HepG2 (cell line): Measurements from ENCODE around the gene KIAA1614. TPM values are rescaled to one million over a fixed set of nuclear protein-coding genes. Genes with fewer than 3 reads are reported as not detected.

Experiments used
- ATAC-seq: fragments of 200-7000 bp; cut with Tn5 transposase; 3 replicates; pipeline ENCODE4 v1.9.1; 2020; ENCODE audit warnings: mild to moderate bottlenecking, moderate library complexity
- BruUV-seq: library from RNA; stranded (reverse); fragments of 400-500 nt; replicated peaks from 2 replicates; lab custom pipeline; 2021; lab: Mats Ljungman, UMichigan
- CTCF ChIA-PET: fragments of 300-600 bp; formaldehyde crosslinking; extraction: SDS; loops from one replicate; lab custom pipeline; 2021; ENCODE audit warnings: low total read pairs, inconsistent platforms, low intra/inter-chr PET ratio; lab: Yijun Ruan, JAX
- POLR2A ChIA-PET: fragments of 350-600 bp; sonication (Branson Sonifier 250); formaldehyde crosslinking; loops from one replicate; lab custom pipeline; 2020; ENCODE audit warnings: antibody characterized with exemption, inconsistent platforms; lab: Yijun Ruan, JAX
- DNase-seq: peaks from one replicate; pipeline ENCODE4 v3.0.0-alpha.2; 2015; ENCODE audit warnings: low spot score
- FAIRE-seq: peaks from 3 replicates; lab custom pipeline; 2011; peaks lifted over from hg19 to GRCh38; lab: Jason Lieb, UNC
- H2AFZ ChIP-seq: one replicate; pipeline ENCODE4 v1.6.1; 2011; ENCODE audit warnings: low read length, inconsistent platforms
- H3K27ac ChIP-seq: fragments of 300-600 bp; 3 replicates; pipeline ENCODE4 v1.8.0; 2011; ENCODE audit warnings: mixed run types, mild to moderate bottlenecking, mixed read lengths, low read length, inconsistent platforms; ENCODE audit not compliant: insufficient read depth; ENCODE audit errors: extremely low read length
- H3K27me3 ChIP-seq, 2 experiments: fragments of 200-600 bp in 1 of 2; 2 replicates in 1 of 2; 3 replicates in 1 of 2; pipeline versions ENCODE4 v1.6.0 to v1.8.0; 2011; ENCODE audit warnings: low read length in 2 of 2, mild to moderate bottlenecking in 2 of 2, moderate library complexity in 2 of 2, inconsistent platforms in 1 of 2; ENCODE audit not compliant: insufficient read depth in 2 of 2, control insufficient read depth in 1 of 2
- H3K36me3 ChIP-seq, 2 experiments: fragments of 200-600 bp in 1 of 2; replicated peaks in 1 of 2; 2 replicates in 1 of 2; 3 replicates in 1 of 2; pipeline versions ENCODE4 v1.5.1 to v1.8.0; 2011; ENCODE audit warnings: low read length in 2 of 2, inconsistent platforms in 1 of 2; ENCODE audit not compliant: insufficient read depth in 2 of 2, control insufficient read depth in 1 of 2
- H3K4me1 ChIP-seq: 2 replicates; pipeline ENCODE4 v1.5.1; 2012; ENCODE audit warnings: low read length, inconsistent platforms; ENCODE audit not compliant: insufficient read depth
- H3K4me2 ChIP-seq: 2 replicates; pipeline ENCODE4 v1.6.0; 2011; ENCODE audit warnings: low read depth, low read length, inconsistent platforms
- H3K4me3 ChIP-seq, 3 experiments: fragments of 200-600 bp in 1 of 3; sonication (generic), shearing (Covaris generic) in 1 of 3; replicated peaks in 1 of 3; 2 replicates each; pipeline ENCODE4 v1.5.1; 2011 to 2016; ENCODE audit warnings: low read length in 3 of 3, inconsistent platforms in 2 of 3, low read depth in 2 of 3, mild to moderate bottlenecking in 2 of 3, control low read depth in 1 of 3, mixed read lengths in 1 of 3; ENCODE audit not compliant: insufficient read depth in 1 of 3
- H3K79me2 ChIP-seq: one replicate; pipeline ENCODE4 v1.6.1; 2011; ENCODE audit warnings: low read length, inconsistent platforms; ENCODE audit not compliant: insufficient read depth
- H3K9ac ChIP-seq: 2 replicates; pipeline ENCODE4 v1.6.0; 2011; ENCODE audit warnings: mild to moderate bottlenecking, low read depth, low read length, inconsistent platforms; ENCODE audit not compliant: insufficient read depth
- H3K9me3 ChIP-seq: 2 replicates; pipeline ENCODE4 v1.5.1; 2012; ENCODE audit warnings: mild to moderate bottlenecking, low read length
- H4K20me1 ChIP-seq: 2 replicates; pipeline ENCODE4 v1.6.0; 2011; ENCODE audit warnings: inconsistent platforms, mild to moderate bottlenecking, low read length, moderate library complexity; ENCODE audit not compliant: insufficient read depth
- BRD4 ChIP-seq: sonication (generic); formaldehyde crosslinking; IDR thresholded peaks from 2 replicates; pipeline ENCODE4 v1.4.0; 2020; ENCODE audit warnings: missing genetic modification reagents
- DR1 ChIP-seq: sonication (generic); formaldehyde crosslinking; IDR thresholded peaks from 2 replicates; pipeline ENCODE4 v1.8.0; 2021; ENCODE audit warnings: mild to moderate bottlenecking, missing genetic modification reagents, inconsistent platforms
- FOXO1 ChIP-seq: sonication (generic); formaldehyde crosslinking; IDR thresholded peaks from 2 replicates; pipeline ENCODE4 v1.4.0; 2020; ENCODE audit warnings: missing genetic modification reagents
- NFKBIZ ChIP-seq: IDR thresholded peaks from 2 replicates; pipeline ENCODE4 v1.6.1; 2018; ENCODE audit warnings: missing genetic modification reagents, missing compliant biosample characterization
- POLR2AphosphoS5 ChIP-seq: IDR thresholded peaks from 2 replicates; pipeline ENCODE4 v1.6.1; 2012; ENCODE audit warnings: low read depth, low read length
- RFX3 ChIP-seq: IDR thresholded peaks from 2 replicates; pipeline ENCODE4 v1.6.1; 2016; ENCODE audit warnings: missing biosample characterization, missing genetic modification reagents
- STAG1 ChIP-seq: sonication (generic); formaldehyde crosslinking; IDR thresholded peaks from 2 replicates; pipeline ENCODE4 v1.4.0; 2020; ENCODE audit warnings: missing genetic modification reagents
- THYN1 ChIP-seq: sonication (generic); formaldehyde crosslinking; IDR thresholded peaks from 2 replicates; pipeline ENCODE4 v1.8.1; 2023; ENCODE audit warnings: low read depth, mild to moderate bottlenecking, moderate library complexity, missing genetic modification reagents, borderline replicate concordance
- TOPORS ChIP-seq: sonication (generic); formaldehyde crosslinking; IDR thresholded peaks from 2 replicates; pipeline ENCODE4 v1.8.0; 2023; ENCODE audit warnings: mild to moderate bottlenecking, missing genetic modification reagents
- ZBTB20 ChIP-seq: sonication (generic); formaldehyde crosslinking; IDR thresholded peaks from 2 replicates; pipeline ENCODE4 v1.8.1; 2023; ENCODE audit warnings: missing genetic modification reagents, low read depth, mild to moderate bottlenecking, borderline replicate concordance
- ZC3H4 ChIP-seq: sonication (generic); formaldehyde crosslinking; IDR thresholded peaks from 2 replicates; pipeline ENCODE4 v1.4.0; 2020; ENCODE audit warnings: missing genetic modification reagents, borderline replicate concordance
- ZNF138 ChIP-seq: sonication (generic); formaldehyde crosslinking; IDR thresholded peaks from 2 replicates; pipeline ENCODE4 v1.5.0; 2020; ENCODE audit warnings: mild to moderate bottlenecking, low read depth, missing genetic modification reagents
- ZNF224 ChIP-seq: sonication (generic); formaldehyde crosslinking; IDR thresholded peaks from 2 replicates; pipeline ENCODE4 v1.5.0; 2020; ENCODE audit warnings: mild to moderate bottlenecking, missing genetic modification reagents
- ZNF350 ChIP-seq: sonication (generic); formaldehyde crosslinking; IDR thresholded peaks from 2 replicates; pipeline ENCODE4 v1.4.0; 2020; ENCODE audit warnings: mild to moderate bottlenecking, low read depth, missing genetic modification reagents, borderline replicate concordance
- ZNF552 ChIP-seq: sonication (generic); formaldehyde crosslinking; IDR thresholded peaks from 2 replicates; pipeline ENCODE4 v1.9.0; 2022; ENCODE audit warnings: missing genetic modification reagents, mild to moderate bottlenecking, borderline replicate concordance
- ZSCAN25 ChIP-seq: sonication (generic); formaldehyde crosslinking; IDR thresholded peaks from 2 replicates; pipeline ENCODE4 v1.8.0; 2022; ENCODE audit warnings: mild to moderate bottlenecking, missing genetic modification reagents
- WGBS: methylation state at CpG from one replicate; pipeline ENCODE4 v1.1.6; 2017; ENCODE audit warnings: low lambda C conversion rate; 5-methylcytosine and 5-hydroxymethylcytosine counted together
- in situ Hi-C: cut with HindIII; loops from 2 replicates; pipeline ENCODE4 v1.10.0; 2017; ENCODE audit warnings: low pct_unique_long_range_greater_than_20kb; ENCODE audit not compliant: extremely low pct_ligation_motif_present
- intact Hi-C: fragments of 100-400 bp; cut with micrococcal nuclease; formaldehyde crosslinking; loops from one replicate; pipeline ENCODE4 v1.10.0; 2022; ENCODE audit not compliant: unreplicated experiment
- polyA plus RNA-seq, 8 experiments: library from polyadenylated mRNA; depleted of rRNA in 3 of 8; stranded (reverse) in 7 of 8; unstranded in 1 of 8; fragments of >200 nt; fragmentation: Illumina TruSeq in 4 of 8; extraction: Trizol in 4 of 8; gene quantifications; 2 replicates each; pipeline versions ENCODE4 v1.2.1 to v1.2.3, GENCODE V29; 2011 to 2016; ENCODE audit warnings: low read depth in 4 of 8, missing spikeins in 1 of 8, mixed read lengths in 1 of 8; ENCODE audit not compliant: insufficient read depth in 1 of 8
- total RNA-seq, 5 experiments: library from RNA; depleted of rRNA; stranded (reverse); fragments of >200 nt; fragmentation: Illumina TruSeq; extraction: Trizol; gene quantifications; 2 replicates each; pipeline ENCODE4 v1.2.3, GENCODE V29; 2016; ENCODE audit warnings: low read depth in 1 of 5
- TF ChIP-seq, protein P1 (sequence below): IDR thresholded peaks from 2 replicates; pipeline ENCODE4 v1.6.1; 2016

KIAA1614 gene
- total and polyA plus RNA-seq, 2 of the 13 experiments (the other 11 are each of a cell fraction or from before 2014, with no cell fraction given), result 0.15 to 0.77 TPM

DNA sequence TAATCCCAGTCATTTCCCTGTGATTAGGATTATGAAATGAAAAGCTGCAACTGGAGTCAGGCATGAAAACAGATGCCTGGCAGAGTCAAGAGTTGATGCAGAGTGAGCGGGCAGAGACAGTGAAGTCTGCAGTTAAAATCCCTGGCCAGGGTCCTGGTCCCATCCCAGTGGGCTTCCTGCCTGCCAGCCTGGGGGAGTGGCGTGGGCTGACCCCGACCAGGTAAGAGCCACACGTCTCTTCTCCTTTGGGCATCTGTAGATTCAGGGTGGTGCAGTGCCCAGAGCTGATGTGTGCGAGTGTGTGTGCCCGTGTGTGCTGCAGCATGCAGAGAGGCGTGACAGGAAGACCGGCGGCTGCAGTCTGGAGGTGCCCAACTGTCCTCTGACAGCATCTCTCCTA is 6.2 kb upstream of the KIAA1614 start:
- no TSS peak for BruUV-seq
- TF ChIP-seq DR1 (CRISPR knock-in tag), result no peak
- no peak for TF ChIP-seq ZNF224 (CRISPR knock-in tag)
- TF ChIP-seq ZNF138 (CRISPR knock-in tag), result no peak
- no peak for TF ChIP-seq RFX3
- no peak for TF ChIP-seq NFKBIZ (CRISPR knock-in tag)
- no peak for TF ChIP-seq ZC3H4 (CRISPR knock-in tag)
- 0 out of 5 replicates have a peak, but pooled peaks cover 0 to 3% of the 10 kb centered on the region in 2 experiments for H3K27me3 ChIP-seq
- no peak for ATAC-seq
- POLR2A ChIA-PET, result interaction anchor here (0.7 kb wide), 1 partner anchor 404 kb away, joined by 3 read pairs; the partner anchor contains the start of gene ACBD6
- H3K4me1 ChIP-seq, result peaks cover 12% of the 10 kb centered on the region
- H3K27ac ChIP-seq, result no peak overlapping the region
- CTCF ChIA-PET, result no interaction called here
- H3K9me3 ChIP-seq, result no peaks in the 10 kb centered on the region
- no peaks in the 10 kb centered on the region for H3K79me2 ChIP-seq
- no peak overlapping the region for H3K9ac ChIP-seq
- intact Hi-C loops, result no loop called here
- no peaks in the 10 kb centered on the region for H3K36me3 ChIP-seq
- no peak overlapping the region for H3K4me3 ChIP-seq
- no peak for DNase-seq
- H4K20me1 ChIP-seq, result no peaks in the 10 kb centered on the region
- WGBS, result 65% methylated on average over 7 of the region's 9 CpGs
- H2AFZ ChIP-seq, result no peak overlapping the region
- no peak overlapping the region for H3K4me2 ChIP-seq
- in situ Hi-C loops, result no loop called here
- no peak for FAIRE-seq

DNA sequence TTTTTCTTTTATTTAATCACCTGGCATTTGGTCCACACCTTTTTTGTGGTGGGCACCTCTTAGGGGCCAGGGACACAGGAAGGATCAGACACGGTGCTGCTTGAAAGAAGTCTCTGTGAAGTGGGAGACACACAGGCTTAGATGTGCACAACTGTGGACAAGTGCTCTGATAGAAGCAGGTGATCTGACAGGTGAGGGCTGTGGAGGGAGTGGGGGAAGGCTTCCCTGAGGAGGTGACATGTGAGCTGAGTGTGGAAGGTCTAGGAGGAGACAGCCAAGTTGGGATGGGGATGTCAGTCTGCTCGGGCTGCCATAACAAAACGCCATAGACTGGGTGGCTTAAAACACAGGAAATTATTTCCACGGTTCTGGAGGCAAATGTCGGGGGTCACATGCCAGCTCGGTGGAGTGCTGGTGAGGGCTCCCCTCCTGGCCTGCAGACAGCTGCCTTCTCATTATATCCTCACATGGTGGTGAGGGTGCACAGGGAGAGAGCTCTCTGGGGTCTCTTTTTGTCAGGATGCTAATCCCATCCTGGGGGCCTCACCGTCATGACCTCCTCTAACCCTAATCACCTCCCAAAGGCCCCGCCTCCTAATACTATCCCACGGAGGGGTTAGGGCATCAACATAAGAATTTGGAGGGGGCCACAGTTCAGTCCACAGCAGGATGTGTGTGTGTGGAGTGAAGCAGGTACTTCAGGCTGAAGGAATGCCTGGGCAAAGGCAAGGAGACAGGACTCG is 5.2 kb upstream of the KIAA1614 start:
- Histone ChIP-seq H2AFZ (no peak overlapping the region), H4K20me1 (no peaks in the 10 kb centered on the region), H3K9ac (no peak overlapping the region), H3K4me3 (no peak overlapping the region), H3K9me3 (no peaks in the 10 kb centered on the region), H3K36me3 (no peaks in the 10 kb centered on the region), H3K79me2 (no peaks in the 10 kb centered on the region), H3K4me1 (peaks cover 12% of the 10 kb centered on the region), H3K4me2 (no peak overlapping the region), H3K27ac (no peak overlapping the region), H3K27me3 (peaks cover 0 to 3% of the 10 kb centered on the region in 2 experiments; a peak in 1 of 5 replicates)
- DNase-seq (no peak), ATAC-seq (no peak), FAIRE-seq (no peak)
- TF ChIP-seq, protein P1, sequence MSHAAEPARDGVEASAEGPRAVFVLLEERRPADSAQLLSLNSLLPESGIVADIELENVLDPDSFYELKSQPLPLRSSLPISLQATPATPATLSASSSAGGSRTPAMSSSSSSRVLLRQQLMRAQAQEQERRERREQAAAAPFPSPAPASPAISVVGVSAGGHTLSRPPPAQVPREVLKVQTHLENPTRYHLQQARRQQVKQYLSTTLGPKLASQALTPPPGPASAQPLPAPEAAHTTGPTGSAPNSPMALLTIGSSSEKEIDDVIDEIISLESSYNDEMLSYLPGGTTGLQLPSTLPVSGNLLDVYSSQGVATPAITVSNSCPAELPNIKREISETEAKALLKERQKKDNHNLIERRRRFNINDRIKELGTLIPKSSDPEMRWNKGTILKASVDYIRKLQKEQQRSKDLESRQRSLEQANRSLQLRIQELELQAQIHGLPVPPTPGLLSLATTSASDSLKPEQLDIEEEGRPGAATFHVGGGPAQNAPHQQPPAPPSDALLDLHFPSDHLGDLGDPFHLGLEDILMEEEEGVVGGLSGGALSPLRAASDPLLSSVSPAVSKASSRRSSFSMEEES (CRISPR knock-in tag), result no peak
- TF ChIP-seq ZBTB20 (CRISPR knock-in tag), result no peak
- TF ChIP-seq FOXO1 (CRISPR knock-in tag), result no peak
- no peak for TF ChIP-seq ZSCAN25 (CRISPR knock-in tag)
- no peak for TF ChIP-seq POLR2AphosphoS5
- no peak for TF ChIP-seq ZNF552 (CRISPR knock-in tag)
- TF ChIP-seq ZNF350 (CRISPR knock-in tag), result no peak
- TF ChIP-seq THYN1 (CRISPR knock-in tag), result no peak
- no peak for TF ChIP-seq TOPORS (CRISPR knock-in tag)
- TF ChIP-seq STAG1, result no peak
- TF ChIP-seq BRD4, result no peak
- WGBS, result 63% methylated on average over 8 of the region's 10 CpGs
- CTCF ChIA-PET, result no interaction called here
- POLR2A ChIA-PET, result interaction anchor here (0.7 kb wide), 1 partner anchor 405 kb away, joined by 3 read pairs; the partner anchor contains the start of gene ACBD6
- intact Hi-C loops (no loop called here), in situ Hi-C loops (no loop called here)
- BruUV-seq, result no TSS peak
